H1 (cell line): ENCODE measurements around the gene FRMD3. TPM values are rescaled to one million over a fixed set of nuclear protein-coding genes. Genes with fewer than 3 reads are reported as not detected.
A peak's percentile ranks its signal among the peaks of the same experiment; 100 is the strongest.

ENCODE experiments used
- CTCF ChIA-PET: fragments of 300-600 bp; sonication (Branson Sonifier 250); formaldehyde crosslinking; loops from one replicate; lab custom pipeline; 2021; ENCODE audit not compliant: partially characterized antibody; lab: Charles Lee
- POLR2A ChIA-PET: fragments of 300-600 bp; sonication (Branson Sonifier 250); formaldehyde crosslinking; loops from one replicate; lab custom pipeline; 2021; ENCODE audit warnings: inconsistent platforms; ENCODE audit not compliant: partially characterized antibody; lab: Charles Lee
- DNase-seq, 2 experiments: peaks; one replicate each; pipeline versions ENCODE4 v3.0.0 to v3.0.0-alpha.2; 2010 to 2022; ENCODE audit warnings: low spot score in 2 of 2, low read depth in 1 of 2, mixed read lengths in 1 of 2
- FAIRE-seq: peaks from 2 replicates; lab custom pipeline; 2011; peaks lifted over from hg19 to GRCh38; lab: Jason Lieb, UNC
- H2AFZ ChIP-seq: 2 replicates; pipeline ENCODE4 v1.8.1; 2012; ENCODE audit warnings: low read length, inconsistent platforms
- H2AK5ac ChIP-seq: 2 replicates; pipeline ENCODE4 v1.6.1; 2013; ENCODE audit warnings: low read depth, low read length
- H2BK120ac ChIP-seq: replicated peaks from 2 replicates; pipeline ENCODE3; 2013; ENCODE audit warnings: low read depth, low read length, inconsistent platforms
- H2BK12ac ChIP-seq: 2 replicates; pipeline ENCODE4 v1.6.1; 2013; ENCODE audit warnings: low read depth, low read length
- H2BK15ac ChIP-seq: 2 replicates; pipeline ENCODE4 v1.6.1; 2013; ENCODE audit warnings: low read length
- H2BK20ac ChIP-seq: 2 replicates; pipeline ENCODE4 v1.6.1; 2013; ENCODE audit warnings: low read length
- H2BK5ac ChIP-seq: 2 replicates; pipeline ENCODE4 v1.6.1; 2013; ENCODE audit warnings: low read depth, low read length
- H3K14ac ChIP-seq: 2 replicates; pipeline ENCODE4 v1.6.1; 2013; ENCODE audit warnings: inconsistent platforms; ENCODE audit not compliant: insufficient read length
- H3K18ac ChIP-seq: 2 replicates; pipeline ENCODE4 v1.6.1; 2013; ENCODE audit warnings: low read length; ENCODE audit errors: extremely low read depth
- H3K23ac ChIP-seq: 2 replicates; pipeline ENCODE4 v1.6.1; 2013; ENCODE audit warnings: inconsistent platforms; ENCODE audit not compliant: insufficient read length
- H3K23me2 ChIP-seq: 2 replicates; pipeline ENCODE4 v1.6.1; 2013; ENCODE audit warnings: low read depth, low read length
- H3K27ac ChIP-seq: 2 replicates; pipeline ENCODE4 v1.6.1; 2011; ENCODE audit warnings: low read depth, low read length, inconsistent platforms
- H3K27me3 ChIP-seq, 4 experiments: replicated peaks in 1 of 4; 1 replicate in 1 of 4; 2 replicates in 3 of 4; pipeline versions ENCODE4 v1.6.1 to v1.8.1; 2011 to 2013; ENCODE audit warnings: low read length in 3 of 4, mild to moderate bottlenecking in 3 of 4, inconsistent platforms in 2 of 4, mixed read lengths in 2 of 4, moderate library complexity in 1 of 4; ENCODE audit not compliant: control insufficient read depth in 3 of 4, insufficient read depth in 3 of 4; ENCODE audit errors: extremely low read depth in 1 of 4
- H3K36me3 ChIP-seq, 4 experiments: 2 replicates each; pipeline versions ENCODE4 v1.6.1 to v1.8.1; 2011 to 2013; ENCODE audit warnings: mild to moderate bottlenecking in 4 of 4, low read length in 3 of 4, moderate library complexity in 2 of 4, control low read depth in 1 of 4, inconsistent platforms in 1 of 4; ENCODE audit not compliant: insufficient read depth in 4 of 4, control insufficient read depth in 2 of 4
- H3K4ac ChIP-seq: replicated peaks from 2 replicates; pipeline ENCODE3; 2013; ENCODE audit warnings: low read length, low read depth, mixed read lengths, inconsistent platforms; ENCODE audit not compliant: insufficient read length
- H3K4me1 ChIP-seq, 4 experiments: replicated peaks in 1 of 4; 1 replicate in 1 of 4; 2 replicates in 3 of 4; pipeline versions ENCODE4 v1.6.1 to v1.8.1; 2011 to 2013; ENCODE audit warnings: low read length in 3 of 4, inconsistent platforms in 2 of 4, mixed read lengths in 1 of 4; ENCODE audit not compliant: insufficient read depth in 4 of 4, control insufficient read depth in 3 of 4
- H3K4me2 ChIP-seq, 2 experiments: 2 replicates each; pipeline versions ENCODE4 v1.6.1 to v1.8.1; 2011 to 2013; ENCODE audit warnings: low read depth in 2 of 2, low read length in 2 of 2, control low read depth in 1 of 2, inconsistent platforms in 1 of 2, mild to moderate bottlenecking in 1 of 2; ENCODE audit not compliant: insufficient read depth in 1 of 2
- H3K4me3 ChIP-seq, 4 experiments: fragments of 200-600, 300-600 bp in 1 of 4; sonication (generic), shearing (Covaris generic), sonication (Bioruptor Twin) in 1 of 4; 2 replicates each; pipeline versions ENCODE4 v1.5.1 to v1.8.1; 2011 to 2016; ENCODE audit warnings: low read length in 4 of 4, low read depth in 3 of 4, control low read depth in 2 of 4, inconsistent platforms in 2 of 4, mild to moderate bottlenecking in 2 of 4, mixed read lengths in 1 of 4, moderate library complexity in 1 of 4; ENCODE audit not compliant: insufficient read depth in 2 of 4; ENCODE audit errors: extremely low read depth in 1 of 4
- H3K56ac ChIP-seq: replicated peaks from 2 replicates; pipeline ENCODE3; 2013; ENCODE audit warnings: low read depth, mild to moderate bottlenecking, mixed read lengths, low read length, inconsistent platforms; ENCODE audit not compliant: insufficient read length
- H3K79me1 ChIP-seq: 2 replicates; pipeline ENCODE4 v1.6.1; 2013; ENCODE audit warnings: low read depth, low read length, control low read depth
- H3K79me2 ChIP-seq, 2 experiments: 2 replicates each; pipeline versions ENCODE4 v1.6.1 to v1.8.1; 2012 to 2013; ENCODE audit warnings: low read length in 2 of 2, mild to moderate bottlenecking in 2 of 2, inconsistent platforms in 1 of 2; ENCODE audit not compliant: insufficient read depth in 2 of 2, control insufficient read depth in 1 of 2
- H3K9ac ChIP-seq, 4 experiments: replicated peaks in 1 of 4; 1 replicate in 1 of 4; 2 replicates in 3 of 4; pipeline versions ENCODE4 v1.6.1 to v1.8.1; 2011 to 2013; ENCODE audit warnings: low read depth in 3 of 4, low read length in 3 of 4, control low read depth in 2 of 4, mild to moderate bottlenecking in 2 of 4, moderate library complexity in 2 of 4, inconsistent platforms in 1 of 4; ENCODE audit errors: extremely low read depth in 1 of 4
- H3K9me3 ChIP-seq, 2 experiments: 2 replicates each; pipeline versions ENCODE4 v1.6.1 to v1.8.1; 2012 to 2013; ENCODE audit warnings: mild to moderate bottlenecking in 2 of 2, moderate library complexity in 2 of 2, control low read depth in 1 of 2, inconsistent platforms in 1 of 2, low read depth in 1 of 2, low read length in 1 of 2, mixed read lengths in 1 of 2; ENCODE audit not compliant: insufficient read depth in 2 of 2
- H4K20me1 ChIP-seq, 2 experiments: replicated peaks in 1 of 2; 2 replicates each; pipeline versions ENCODE3 to v1.8.1; 2011 to 2013; ENCODE audit warnings: inconsistent platforms in 2 of 2, low read length in 2 of 2, mild to moderate bottlenecking in 1 of 2; ENCODE audit not compliant: insufficient read depth in 2 of 2, control insufficient read depth in 1 of 2
- H4K5ac ChIP-seq: 2 replicates; pipeline ENCODE4 v1.6.1; 2013; ENCODE audit warnings: low read length, low read depth, mixed read lengths, inconsistent platforms; ENCODE audit not compliant: insufficient read length
- H4K8ac ChIP-seq: 2 replicates; pipeline ENCODE4 v1.8.0; 2013; ENCODE audit warnings: mild to moderate bottlenecking, moderate library complexity, low read length, inconsistent platforms; ENCODE audit not compliant: insufficient read depth; ENCODE audit errors: extremely low read depth
- H4K91ac ChIP-seq: replicated peaks from 2 replicates; pipeline ENCODE3; 2013; ENCODE audit warnings: low read length, mixed read lengths, inconsistent platforms; ENCODE audit not compliant: insufficient read length
- BCL11A ChIP-seq, 2 experiments: IDR thresholded peaks; one replicate each; pipeline ENCODE4 v1.6.1; 2011; ENCODE audit warnings: low read depth in 2 of 2, low read length in 2 of 2, mild to moderate bottlenecking in 2 of 2
- KDM4A ChIP-seq: IDR thresholded peaks from one replicate; pipeline ENCODE4 v1.7.1; 2012; ENCODE audit warnings: low read depth, mild to moderate bottlenecking, moderate library complexity, low read length, inconsistent platforms; ENCODE audit not compliant: severe bottlenecking
- KDM5A ChIP-seq: fragments of 200-600 bp; IDR thresholded peaks from 2 replicates; pipeline ENCODE4 v1.7.1; 2012; ENCODE audit warnings: mild to moderate bottlenecking, low read length, inconsistent platforms, mixed read lengths
- NANOG ChIP-seq: IDR thresholded peaks from 2 replicates; pipeline ENCODE4 v1.6.1; 2011; ENCODE audit warnings: low read length, low read depth, mild to moderate bottlenecking, inconsistent platforms; ENCODE audit not compliant: insufficient read depth, poor library complexity, severe bottlenecking
- NRF1 ChIP-seq: IDR thresholded peaks from 2 replicates; pipeline ENCODE4 v1.6.1; 2011; ENCODE audit warnings: mild to moderate bottlenecking, low read depth, low read length, improper control_type of control experiment
- RAD21 ChIP-seq, 2 experiments: IDR thresholded peaks in 1 of 2; conservative IDR thresholded peaks in 1 of 2; 2 replicates each; pipeline ENCODE4 v1.6.1; 2011; ENCODE audit warnings: low read depth in 2 of 2, low read length in 2 of 2, improper control_type of control experiment in 1 of 2, inconsistent platforms in 1 of 2, mild to moderate bottlenecking in 1 of 2, moderate library complexity in 1 of 2
- RBBP5 ChIP-seq: IDR thresholded peaks from 2 replicates; pipeline ENCODE4 v1.7.1; 2012; ENCODE audit warnings: low read depth, mild to moderate bottlenecking, inconsistent platforms, low read length, moderate library complexity, borderline replicate concordance
- RFX5 ChIP-seq: IDR thresholded peaks from 2 replicates; pipeline ENCODE4 v1.6.1; 2011; ENCODE audit warnings: low read depth, low read length, improper control_type of control experiment, borderline replicate concordance
- RXRA ChIP-seq: IDR thresholded peaks from 2 replicates; pipeline ENCODE4 v1.6.1; 2011; ENCODE audit warnings: low read depth, mild to moderate bottlenecking, low read length, moderate library complexity; ENCODE audit not compliant: insufficient read depth
- SIRT6 ChIP-seq: IDR thresholded peaks from one replicate; pipeline ENCODE4 v1.7.1; 2012; ENCODE audit warnings: low read length, inconsistent platforms
- WGBS, 2 experiments: shearing (Covaris generic) in 1 of 2; methylation state at CpG; one replicate each; pipeline versions ENCODE4 v1.1.6 to v1.1.7; 2013 to 2015; ENCODE audit warnings: low lambda C conversion rate in 2 of 2, mixed read lengths in 2 of 2, inconsistent platforms in 1 of 2, low coverage in 1 of 2, missing lambda C conversion rate in 1 of 2; ENCODE audit not compliant: insufficient replicate concordance in 2 of 2, insufficient coverage in 1 of 2, insufficient read length in 1 of 2; ENCODE audit errors: extremely low coverage in 1 of 2, missing lambda C conversion rate in 1 of 2; 5-methylcytosine and 5-hydroxymethylcytosine counted together
- polyA plus RNA-seq, 7 experiments: library from polyadenylated mRNA; depleted of rRNA in 3 of 7; stranded (reverse) in 5 of 7; unstranded in 2 of 7; fragments of >200 nt in 5 of 7; fragments of 200-250 nt in 2 of 7; gene quantifications; 1 replicate in 5 of 7; 2 replicates in 1 of 7; 4 replicates in 1 of 7; pipeline versions ENCODE4 v1.2.1 to v1.2.3, GENCODE V29; 2011 to 2013; ENCODE audit warnings: missing spikeins in 2 of 7, mixed read lengths in 2 of 7
- total RNA-seq: library from RNA; stranded (reverse); fragmentation: NEBNext Ultra II Directional; extraction: Animal tissue kit (Norgen Biotek cat#: 25700); gene quantifications from 2 replicates; pipeline ENCODE4 v1.2.1, GENCODE V29; 2021
- TF ChIP-seq, protein P1 (sequence below), 3 experiments: IDR thresholded peaks; 1 replicate in 2 of 3; 2 replicates in 1 of 3; pipeline versions ENCODE4 v1.5.1 to v1.6.1; 2011; ENCODE audit warnings: low read length in 3 of 3, mild to moderate bottlenecking in 3 of 3, inconsistent platforms in 2 of 3, low read depth in 1 of 3, moderate library complexity in 1 of 3; ENCODE audit not compliant: insufficient read depth in 1 of 3; ENCODE audit errors: control extremely low read depth in 1 of 3

FRMD3 gene
- total and polyA plus RNA-seq, 2 of the 8 experiments (the other 6 are each of a cell fraction or from before 2014, with no cell fraction given): 0.15 to 1.4 TPM

DNA sequence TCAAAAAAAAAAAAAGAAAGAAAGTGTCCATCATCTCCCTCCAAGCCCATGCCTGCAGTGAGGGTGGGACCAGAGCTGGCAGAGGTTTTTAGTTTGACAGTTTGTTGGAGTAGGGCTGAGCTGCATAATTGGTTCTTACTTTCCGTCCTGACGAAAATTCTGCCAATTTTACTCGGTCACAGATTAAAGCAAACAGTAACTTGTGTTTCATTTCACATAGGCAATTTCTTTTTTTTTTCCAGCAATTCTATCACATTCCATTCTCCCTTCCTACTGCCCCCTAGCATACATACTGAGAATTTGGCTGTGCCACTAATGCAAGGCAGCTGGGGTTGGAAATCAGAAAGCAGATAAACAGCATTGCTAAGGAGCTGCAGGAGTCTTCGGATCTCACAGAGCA, 132.4 kb downstream of the FRMD3 start:
- ChIA-PET POLR2A (no interaction called here), CTCF (interaction anchor here (0.5 to 2.3 kb wide), 14 partner anchors 17 to 1769 kb away, joined by 3 to 9 read pairs (median 3); partner anchors contain the start of gene FRMD3)
- Histone ChIP-seq H2BK12ac (no peak overlapping the region), H2BK120ac (no peak overlapping the region), H3K79me1 (no peaks in the 10 kb centered on the region), H2BK15ac (no peak overlapping the region), H3K56ac (no peak overlapping the region), H4K5ac (no peak overlapping the region), H3K23me2 (no peaks in the 10 kb centered on the region), H3K18ac (no peak overlapping the region), H3K27me3 (no peaks in the 10 kb centered on the region), H4K20me1 (no peaks in the 10 kb centered on the region), H2AFZ (0 out of 2 replicates have a peak overlapping the region, but pooled peaks have one; percentile 42), H4K91ac (no peak overlapping the region), H3K4me3 (no peak overlapping the region), H3K79me2 (no peaks in the 10 kb centered on the region), H2AK5ac (no peak overlapping the region), H2BK5ac (no peak overlapping the region), H3K4me1 (no peaks in the 10 kb centered on the region; a peak in 1 of 7 replicates), H3K23ac (no peak overlapping the region), H3K9ac (no peak overlapping the region), H4K8ac (no peak overlapping the region), H3K36me3 (no peaks in the 10 kb centered on the region), H3K14ac (no peak overlapping the region), H3K4ac (no peak overlapping the region), H2BK20ac (no peak overlapping the region), H3K4me2 (no peak overlapping the region), H3K9me3 (no peaks in the 10 kb centered on the region; a peak in 1 of 4 replicates), H3K27ac (no peak overlapping the region)
- DNase-seq (no peak), FAIRE-seq (no peak)
- WGBS, 2 experiments: 81% methylated on average over 4 of the region's 4 CpGs; no CpG with 5 or more reads in 1 of the 2 experiments
- TF ChIP-seq, protein P1, sequence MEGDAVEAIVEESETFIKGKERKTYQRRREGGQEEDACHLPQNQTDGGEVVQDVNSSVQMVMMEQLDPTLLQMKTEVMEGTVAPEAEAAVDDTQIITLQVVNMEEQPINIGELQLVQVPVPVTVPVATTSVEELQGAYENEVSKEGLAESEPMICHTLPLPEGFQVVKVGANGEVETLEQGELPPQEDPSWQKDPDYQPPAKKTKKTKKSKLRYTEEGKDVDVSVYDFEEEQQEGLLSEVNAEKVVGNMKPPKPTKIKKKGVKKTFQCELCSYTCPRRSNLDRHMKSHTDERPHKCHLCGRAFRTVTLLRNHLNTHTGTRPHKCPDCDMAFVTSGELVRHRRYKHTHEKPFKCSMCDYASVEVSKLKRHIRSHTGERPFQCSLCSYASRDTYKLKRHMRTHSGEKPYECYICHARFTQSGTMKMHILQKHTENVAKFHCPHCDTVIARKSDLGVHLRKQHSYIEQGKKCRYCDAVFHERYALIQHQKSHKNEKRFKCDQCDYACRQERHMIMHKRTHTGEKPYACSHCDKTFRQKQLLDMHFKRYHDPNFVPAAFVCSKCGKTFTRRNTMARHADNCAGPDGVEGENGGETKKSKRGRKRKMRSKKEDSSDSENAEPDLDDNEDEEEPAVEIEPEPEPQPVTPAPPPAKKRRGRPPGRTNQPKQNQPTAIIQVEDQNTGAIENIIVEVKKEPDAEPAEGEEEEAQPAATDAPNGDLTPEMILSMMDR (IDR thresholded peaks at IDR 0.05; ENCODE audit: control extremely low read depth in 1 of 3, insufficient read depth in 1 of 3, low read depth in 1 of 3, low read length in 3 of 3): peak in 2 of 3 experiments; percentile 9 to 31; a peak in 2 of 4 replicates
- TF ChIP-seq RBBP5 (no peak), NANOG (no peak), KDM5A (no peak), BCL11A (IDR thresholded peaks at IDR 0.05; ENCODE audit: low read depth in 2 of 2, low read length in 2 of 2) (no peak), NRF1 (no peak), KDM4A (no peak), RXRA (no peak), RFX5 (no peak), SIRT6 (no peak), RAD21 (IDR thresholded peaks at IDR 0.05 in 1 of 2, conservative IDR thresholded peaks at IDR 0.05 in 1 of 2; ENCODE audit: low read depth in 2 of 2, low read length in 2 of 2) (no peak; a peak in 2 of 4 replicates)
